Esophagus squamous epithelium (tissue), 5 donors: ENCODE results near the gene UVRAG. TPM values are rescaled to one million over a fixed set of nuclear protein-coding genes. Genes with fewer than 3 reads are reported as not detected.

ENCODE experiments used
- DNase-seq: peaks from one replicate; lab custom pipeline; 2025; lab: John Stamatoyannopoulos, UW
- H3K27ac ChIP-seq, 4 donors: fragments of 200-600 bp; sonication (generic); one replicate each; pipeline ENCODE4 v1.5.1; 2016 to 2019; ENCODE audit warnings: mild to moderate bottlenecking in 1 of 4
- H3K27me3 ChIP-seq, 4 donors: fragments of 200-600 bp; sonication (generic); 1 replicate in 3 of 4; 2 replicates in 1 of 4; pipeline versions ENCODE4 v1.5.1 to v1.6.0; 2017 to 2021; ENCODE audit warnings: antibody characterized with exemption in 1 of 4
- H3K36me3 ChIP-seq, 3 donors: fragments of 200-600 bp; sonication (generic); one replicate each; pipeline ENCODE4 v1.5.1; 2016 to 2019
- H3K4me1 ChIP-seq, 3 donors: fragments of 200-600 bp; sonication (generic); one replicate each; pipeline ENCODE4 v1.5.1; 2017 to 2019
- H3K4me3 ChIP-seq, 4 donors: fragments of 200-600 bp; sonication (generic); 1 replicate in 3 of 4; 2 replicates in 1 of 4; pipeline ENCODE4 v1.5.1; 2016 to 2019; ENCODE audit warnings: mild to moderate bottlenecking in 2 of 4, moderate library complexity in 1 of 4
- H3K9me3 ChIP-seq, 3 donors: fragments of 200-600 bp; sonication (generic); one replicate each; pipeline ENCODE4 v1.5.1; 2016 to 2019
- POLR2A ChIP-seq, 4 donors: fragments of 450-650 bp; IDR thresholded peaks; one replicate each; pipeline ENCODE4 v1.6.1; 2017; ENCODE audit warnings: antibody characterized with exemption in 4 of 4, mild to moderate bottlenecking in 4 of 4, moderate library complexity in 3 of 4
- WGBS, 2 donors: methylation state at CpG; one replicate each; pipeline ENCODE4 v1.1.5; 2018; 5-methylcytosine and 5-hydroxymethylcytosine counted together
- intact Hi-C: fragments of 100-400 bp; cut with DNase I; formaldehyde crosslinking; loops from one replicate; pipeline ENCODE4 v1.15.0; 2022
- total RNA-seq, 4 donors: library from RNA; depleted of rRNA; stranded (reverse); fragments of >200 nt; gene quantifications; one replicate each; pipeline ENCODE4 v1.1.0, GENCODE V29; 2016
- TF ChIP-seq, protein P1 (sequence below), 6 experiments: fragments of 450-650 bp in 4 of 6; fragments of 200-600 bp in 2 of 6; sonication (generic) in 2 of 6; IDR thresholded peaks; one replicate each; pipeline ENCODE4 v1.5.1; 2016 to 2019; ENCODE audit warnings: antibody characterized with exemption in 6 of 6, mild to moderate bottlenecking in 4 of 6, moderate library complexity in 4 of 6
- donor health status: DM: yes; HTN: yes; CAD: no.

UVRAG gene
- total RNA-seq, 4 donors from 2014 or later, result 3.5 to 15.4 (median 8.5) TPM

GRCh38 chr11:75816561-75817239, 1.7 kb downstream of the UVRAG start:
- TF ChIP-seq POLR2A (IDR thresholded peaks at IDR 0.05), result no peak
- TF ChIP-seq, protein P1, sequence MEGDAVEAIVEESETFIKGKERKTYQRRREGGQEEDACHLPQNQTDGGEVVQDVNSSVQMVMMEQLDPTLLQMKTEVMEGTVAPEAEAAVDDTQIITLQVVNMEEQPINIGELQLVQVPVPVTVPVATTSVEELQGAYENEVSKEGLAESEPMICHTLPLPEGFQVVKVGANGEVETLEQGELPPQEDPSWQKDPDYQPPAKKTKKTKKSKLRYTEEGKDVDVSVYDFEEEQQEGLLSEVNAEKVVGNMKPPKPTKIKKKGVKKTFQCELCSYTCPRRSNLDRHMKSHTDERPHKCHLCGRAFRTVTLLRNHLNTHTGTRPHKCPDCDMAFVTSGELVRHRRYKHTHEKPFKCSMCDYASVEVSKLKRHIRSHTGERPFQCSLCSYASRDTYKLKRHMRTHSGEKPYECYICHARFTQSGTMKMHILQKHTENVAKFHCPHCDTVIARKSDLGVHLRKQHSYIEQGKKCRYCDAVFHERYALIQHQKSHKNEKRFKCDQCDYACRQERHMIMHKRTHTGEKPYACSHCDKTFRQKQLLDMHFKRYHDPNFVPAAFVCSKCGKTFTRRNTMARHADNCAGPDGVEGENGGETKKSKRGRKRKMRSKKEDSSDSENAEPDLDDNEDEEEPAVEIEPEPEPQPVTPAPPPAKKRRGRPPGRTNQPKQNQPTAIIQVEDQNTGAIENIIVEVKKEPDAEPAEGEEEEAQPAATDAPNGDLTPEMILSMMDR (IDR thresholded peaks at IDR 0.05), result no peak
- intact Hi-C loops, result no loop called here
- H3K36me3 ChIP-seq, result no peaks in the 10 kb centered on the region
- WGBS, 2 donors, result 20 to 24% methylated on average over 6 of the region's 6 CpGs
- H3K27ac ChIP-seq, result peak overlapping the region in 3 of 4 donors; percentile 93 to 98 (median 97)
- no peaks in the 10 kb centered on the region for H3K27me3 ChIP-seq
- no peaks in the 10 kb centered on the region for H3K9me3 ChIP-seq
- H3K4me3 ChIP-seq, result peak overlapping the region in 3 of 4 donors; percentile 84 to 95 (median 92)
- DNase-seq, result no peak
- peaks cover 7 to 61% (median 23%) of the 10 kb centered on the region in 3 donors for H3K4me1 ChIP-seq

DNA sequence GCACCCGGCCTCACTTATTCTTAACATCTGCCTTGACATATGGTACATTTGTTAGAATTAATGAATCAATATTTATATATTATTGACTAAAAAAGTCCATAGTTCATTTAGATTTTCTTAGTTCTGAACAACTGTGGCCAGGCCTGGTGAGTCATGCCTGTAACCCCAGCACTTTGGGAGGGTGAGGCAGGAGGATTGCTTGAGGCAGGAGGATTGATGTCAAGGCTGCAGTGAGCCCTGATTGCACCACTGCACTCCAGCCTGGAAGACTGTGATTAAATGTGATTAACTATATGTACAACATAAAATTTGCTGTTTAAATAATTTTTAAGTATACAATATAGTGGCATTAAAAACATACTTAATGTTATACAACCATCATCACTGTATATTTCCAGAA, 5.6 kb downstream of the UVRAG start:
- Histone ChIP-seq H3K9me3 (no peaks in the 10 kb centered on the region), H3K27ac (no peak overlapping the region), H3K4me3 (no peak overlapping the region), H3K27me3 (no peaks in the 10 kb centered on the region), H3K4me1 (peaks cover 10 to 68% (median 23%) of the 10 kb centered on the region in 3 donors), H3K36me3 (no peaks in the 10 kb centered on the region)
- intact Hi-C loops, result no loop called here
- TF ChIP-seq POLR2A (IDR thresholded peaks at IDR 0.05), result no peak
- TF ChIP-seq, protein P1 (IDR thresholded peaks at IDR 0.05), result no peak
- DNase-seq, result no peak
- 20 to 65% methylated on average over 1 of the region's 1 CpG for whole genome bisulfite sequencing, 2 donors

DNA sequence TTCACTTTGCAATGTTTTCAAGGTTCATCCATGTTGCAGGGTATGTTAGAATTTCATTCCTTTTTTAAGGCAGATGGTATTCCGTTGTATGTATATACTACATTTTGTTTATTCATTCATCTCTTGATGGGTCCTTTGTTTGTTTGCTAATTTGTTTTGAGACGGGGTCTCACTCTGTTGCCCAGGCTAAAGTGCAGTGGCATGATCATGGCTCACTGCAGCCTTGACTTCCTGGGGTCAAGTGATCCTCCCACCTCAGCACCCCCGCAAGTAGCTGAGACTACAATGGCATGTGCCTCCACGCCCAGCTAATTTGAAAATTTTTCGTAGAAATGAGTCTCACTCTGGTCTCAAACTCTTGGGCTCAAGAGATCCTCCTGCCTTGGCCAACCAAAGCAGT, 6.2 kb downstream of the UVRAG start:
- TF ChIP-seq, protein P1 (IDR thresholded peaks at IDR 0.05), result no peak
- no peak for TF ChIP-seq POLR2A (IDR thresholded peaks at IDR 0.05)
- WGBS, 2 donors, result 75 to 90% methylated on average over 4 to 5 of the region's 5 CpGs
- Histone ChIP-seq H3K9me3 (no peaks in the 10 kb centered on the region), H3K27me3 (no peaks in the 10 kb centered on the region), H3K27ac (no peak overlapping the region), H3K4me3 (no peak overlapping the region), H3K4me1 (peaks cover 10 to 68% (median 27%) of the 10 kb centered on the region in 3 donors), H3K36me3 (no peaks in the 10 kb centered on the region)
- DNase-seq, result no peak
- intact Hi-C loops, result no loop called here

- Histone ChIP-seq H3K4me1 (peaks cover 14 to 68% (median 20%) of the 10 kb centered on the region in 3 donors), H3K9me3 (no peaks in the 10 kb centered on the region), H3K27ac (no peak overlapping the region), H3K36me3 (no peaks in the 10 kb centered on the region), H3K27me3 (no peaks in the 10 kb centered on the region), H3K4me3 (no peak overlapping the region)
- no peak for DNase-seq
- TF ChIP-seq, protein P1 (IDR thresholded peaks at IDR 0.05), result no peak
- TF ChIP-seq POLR2A (IDR thresholded peaks at IDR 0.05), result no peak
- 64 to 78% methylated on average over 3 of the region's 3 CpGs for whole genome bisulfite sequencing, 2 donors
- intact Hi-C loops, result no loop called here
Measured at GRCh38 chr11:75822541-75822940, 7.5 kb downstream of the UVRAG start.

DNA sequence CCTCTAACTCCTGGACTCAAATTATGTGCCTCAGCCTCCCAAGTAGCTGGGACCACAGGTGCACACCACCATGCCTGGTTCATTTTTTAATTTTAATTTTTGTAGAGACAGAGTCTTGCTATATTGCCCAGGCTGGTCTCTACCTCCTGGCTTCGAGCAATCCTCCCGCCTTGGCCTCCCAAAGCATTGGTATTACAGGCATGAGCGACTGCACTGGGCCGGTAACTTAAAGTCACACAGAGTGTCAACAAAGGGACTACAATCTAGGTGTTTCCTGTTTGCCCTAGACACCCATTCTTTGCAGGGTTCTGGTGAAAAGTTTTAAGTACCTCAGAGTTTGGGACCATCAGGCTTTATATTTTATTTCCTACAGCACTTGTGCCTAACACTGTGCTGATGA, 8.4 kb downstream of the UVRAG start:
- Histone ChIP-seq H3K27ac (no peak overlapping the region), H3K9me3 (no peaks in the 10 kb centered on the region), H3K4me1 (peaks cover 14 to 70% (median 19%) of the 10 kb centered on the region in 3 donors), H3K36me3 (no peaks in the 10 kb centered on the region), H3K4me3 (no peak overlapping the region), H3K27me3 (no peaks in the 10 kb centered on the region)
- WGBS, 2 donors, result 72 to 92% methylated on average over 4 of the region's 4 CpGs
- no peak for TF ChIP-seq POLR2A (IDR thresholded peaks at IDR 0.05)
- TF ChIP-seq, protein P1 (IDR thresholded peaks at IDR 0.05), result no peak
- intact Hi-C loops, result no loop called here
- no peak for DNase-seq
